Omental fat pad (tissue), 4 donors: Measurements from ENCODE around the gene CCT2. TPM values are rescaled to one million over a fixed set of nuclear protein-coding genes. Genes with fewer than 3 reads are reported as not detected.

Source experiments
- ATAC-seq: fragments of 150-250 bp; one replicate; pipeline ENCODE4 v1.9.1; 2016; ENCODE audit warnings: mild to moderate bottlenecking, moderate library complexity; ENCODE audit not compliant: low FRiP score
- DNase-seq: peaks from one replicate; pipeline ENCODE4 v3.0.0-alpha.2; 2019; ENCODE audit warnings: low spot score
- CTCF ChIP-seq, 3 donors: fragments of 450-650 bp; IDR thresholded peaks; one replicate each; pipeline ENCODE4 v1.5.1; 2016 to 2017; ENCODE audit warnings: antibody characterized with exemption in 3 of 3, mild to moderate bottlenecking in 3 of 3, moderate library complexity in 2 of 3
- total RNA-seq, 4 donors: library from RNA; depleted of rRNA; stranded (reverse); fragments of >200 nt; gene quantifications; one replicate each; pipeline ENCODE4 v1.1.0, GENCODE V29; 2016

Gene CCT2
- total RNA-seq, 4 donors from 2014 or later, result 99.5 to 222 (median 129) TPM

DNA sequence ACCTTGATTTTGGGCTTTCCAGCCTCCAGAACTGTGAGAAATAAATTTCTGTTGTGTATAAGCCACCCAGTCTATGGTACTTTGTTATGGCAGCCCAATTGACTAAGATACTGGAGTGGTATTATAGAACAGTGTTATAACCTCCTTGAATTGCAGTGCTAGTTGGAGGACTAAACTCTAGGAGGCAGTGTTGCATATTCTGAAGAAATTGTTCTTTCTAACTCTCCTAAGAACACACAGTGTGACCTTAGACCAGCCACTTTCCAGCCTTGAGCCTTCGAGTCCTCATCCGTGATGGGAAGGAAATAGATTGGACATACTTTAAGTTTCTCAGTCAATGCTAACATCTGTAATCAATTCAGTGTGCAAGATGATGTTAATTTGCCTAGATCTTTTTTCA, 47.8 kb downstream of the CCT2 start:
- no peak for DNase-seq
- TF ChIP-seq CTCF (IDR thresholded peaks at IDR 0.05), result no peak

GRCh38 chr12:69639400-69640016, 54.2 kb downstream of the CCT2 start:
- ATAC-seq (peak; percentile 74), DNase-seq (no peak)
- peak in 1 of 3 donors; percentile 27 for TF ChIP-seq CTCF (IDR thresholded peaks at IDR 0.05)

More for the DNA sequence above, 47.8 kb downstream of the CCT2 start:
- ATAC-seq, result no peak

GRCh38 chr12:69641546-69641945, 56.3 kb downstream of the CCT2 start:
- DNase-seq (no peak), ATAC-seq (no peak)
- TF ChIP-seq CTCF (IDR thresholded peaks at IDR 0.05), result no peak

DNA sequence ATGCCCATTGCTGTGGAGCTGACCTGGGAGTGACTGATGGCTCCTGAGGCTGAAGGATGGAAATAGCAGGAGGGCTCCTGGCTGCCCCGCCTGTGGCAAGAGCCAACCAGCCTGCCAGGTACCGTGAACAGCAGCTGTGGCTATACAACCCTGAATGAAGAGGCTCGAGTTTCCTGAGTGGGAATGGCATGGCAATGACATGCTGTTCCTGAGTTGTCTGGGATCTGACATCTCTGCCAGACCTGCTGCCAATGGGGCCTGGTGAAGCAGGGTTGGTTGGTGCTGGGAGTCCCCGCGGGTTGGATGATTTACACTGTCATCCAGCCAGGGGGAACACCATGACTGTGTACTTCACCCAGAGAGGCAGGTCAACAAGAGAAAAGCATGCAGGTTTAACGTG, 57.3 kb downstream of the CCT2 start:
- DNase-seq (no peak), ATAC-seq (no peak)
- TF ChIP-seq CTCF (IDR thresholded peaks at IDR 0.05), result no peak

- no peak for TF ChIP-seq CTCF (IDR thresholded peaks at IDR 0.05)
- DNase-seq, result no peak
- no peak for ATAC-seq
Measured at GRCh38 chr12:69644511-69644910, 59.3 kb downstream of the CCT2 start.

DNA sequence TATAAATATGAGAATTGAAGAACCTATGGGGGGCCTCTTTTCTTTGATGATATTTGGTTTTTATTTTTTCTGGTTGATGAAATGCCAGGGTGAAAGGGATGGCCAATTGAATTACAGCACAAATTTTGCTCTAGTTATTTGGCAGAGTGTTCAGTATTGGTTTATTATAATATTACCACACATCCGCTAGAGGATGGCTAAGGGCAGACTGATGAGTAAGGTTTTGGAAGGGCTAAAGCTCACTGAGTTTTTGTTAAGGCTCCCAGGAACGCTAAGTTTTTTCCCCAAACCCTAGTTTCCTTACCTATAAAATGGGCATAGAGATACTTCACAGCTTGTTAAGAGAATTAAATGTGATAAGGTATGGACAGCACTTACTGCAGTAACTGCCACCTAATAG, 59.8 kb downstream of the CCT2 start:
- no peak for DNase-seq
- no peak for ATAC-seq
- no peak for TF ChIP-seq CTCF (IDR thresholded peaks at IDR 0.05)

GRCh38 chr12:69647178-69647577, 61.9 kb downstream of the CCT2 start:
- no peak for ATAC-seq
- no peak for DNase-seq
- TF ChIP-seq CTCF (IDR thresholded peaks at IDR 0.05), result no peak
